ENCODE measurements around the gene ALG9. TPM values are rescaled to one million over a fixed set of nuclear protein-coding genes. Genes with fewer than 3 reads are reported as not detected.
A peak's percentile ranks its signal among the peaks of the same experiment; 100 is the strongest.

The ALG9 gene
- total RNA-seq, 1 donor from 2014 or later = 44.0 TPM

DNA sequence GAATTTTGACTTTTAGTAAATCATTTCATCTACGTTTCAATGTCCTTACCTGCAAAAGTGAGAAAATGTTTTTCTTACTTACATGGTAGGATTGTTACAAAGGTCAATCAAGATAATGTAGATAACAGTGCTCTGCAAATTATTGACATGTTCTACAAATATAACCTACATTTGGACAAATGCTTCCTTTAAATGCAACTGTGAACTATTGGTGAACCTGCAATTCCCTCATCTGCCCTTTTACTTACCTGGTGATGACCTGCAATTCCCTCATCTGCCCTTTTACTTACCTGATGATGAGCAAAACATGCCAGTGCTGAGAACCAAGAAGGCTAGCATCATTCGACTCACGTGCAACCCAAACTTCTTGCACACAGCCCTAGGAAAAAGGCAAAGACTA lies 11.1 kb downstream of the ALG9 start:
- DNase-seq (ENCODE audit: extremely low spot score, unreplicated experiment) = no peak
- H3K4me1 Mint-ChIP-seq (ENCODE audit: unreplicated experiment) = no peaks in the 10 kb centered on the region
- H3K4me3 Mint-ChIP-seq = no peak overlapping the region

DNA sequence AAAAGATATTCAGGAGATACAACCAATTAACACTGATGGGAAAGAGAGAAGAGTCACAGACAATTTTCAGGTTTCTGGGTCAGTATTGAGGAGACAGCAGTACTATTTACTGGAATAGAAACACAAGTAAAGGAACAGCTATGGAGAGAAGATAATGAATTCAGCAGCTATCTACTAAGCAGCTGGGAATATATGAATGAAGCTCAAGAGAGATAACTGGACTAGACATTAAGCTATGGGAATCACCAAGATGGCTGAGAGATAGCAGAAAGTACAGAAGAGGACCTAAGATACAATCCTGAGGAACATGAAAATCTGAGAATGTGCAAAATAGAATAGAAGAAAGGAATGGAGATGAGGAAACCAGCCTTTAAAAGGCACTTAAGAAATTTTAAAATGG lies 15.9 kb downstream of the ALG9 start:
- Mint-ChIP-seq H3K4me1 (ENCODE audit: unreplicated experiment) (no peaks in the 10 kb centered on the region), H3K27ac (no peak overlapping the region), H3K4me3 (no peak overlapping the region), H3K27me3 (no peaks in the 10 kb centered on the region), H3K36me3 (peaks cover 25% of the 10 kb centered on the region), H3K9me3 (no peaks in the 10 kb centered on the region)
- DNase-seq (ENCODE audit: extremely low spot score, unreplicated experiment) = no peak
- TF ChIP-seq, protein P1, sequence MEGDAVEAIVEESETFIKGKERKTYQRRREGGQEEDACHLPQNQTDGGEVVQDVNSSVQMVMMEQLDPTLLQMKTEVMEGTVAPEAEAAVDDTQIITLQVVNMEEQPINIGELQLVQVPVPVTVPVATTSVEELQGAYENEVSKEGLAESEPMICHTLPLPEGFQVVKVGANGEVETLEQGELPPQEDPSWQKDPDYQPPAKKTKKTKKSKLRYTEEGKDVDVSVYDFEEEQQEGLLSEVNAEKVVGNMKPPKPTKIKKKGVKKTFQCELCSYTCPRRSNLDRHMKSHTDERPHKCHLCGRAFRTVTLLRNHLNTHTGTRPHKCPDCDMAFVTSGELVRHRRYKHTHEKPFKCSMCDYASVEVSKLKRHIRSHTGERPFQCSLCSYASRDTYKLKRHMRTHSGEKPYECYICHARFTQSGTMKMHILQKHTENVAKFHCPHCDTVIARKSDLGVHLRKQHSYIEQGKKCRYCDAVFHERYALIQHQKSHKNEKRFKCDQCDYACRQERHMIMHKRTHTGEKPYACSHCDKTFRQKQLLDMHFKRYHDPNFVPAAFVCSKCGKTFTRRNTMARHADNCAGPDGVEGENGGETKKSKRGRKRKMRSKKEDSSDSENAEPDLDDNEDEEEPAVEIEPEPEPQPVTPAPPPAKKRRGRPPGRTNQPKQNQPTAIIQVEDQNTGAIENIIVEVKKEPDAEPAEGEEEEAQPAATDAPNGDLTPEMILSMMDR (conservative IDR thresholded peaks at IDR 0.05) = no peak

More for the DNA sequence above, 11.1 kb downstream of the ALG9 start:
- no peaks in the 10 kb centered on the region for H3K27me3 Mint-ChIP-seq
- TF ChIP-seq, protein P1 (conservative IDR thresholded peaks at IDR 0.05) = no peak
- no peaks in the 10 kb centered on the region for H3K9me3 Mint-ChIP-seq
- H3K27ac Mint-ChIP-seq = no peak overlapping the region
- peaks cover 15% of the 10 kb centered on the region for H3K36me3 Mint-ChIP-seq

DNA sequence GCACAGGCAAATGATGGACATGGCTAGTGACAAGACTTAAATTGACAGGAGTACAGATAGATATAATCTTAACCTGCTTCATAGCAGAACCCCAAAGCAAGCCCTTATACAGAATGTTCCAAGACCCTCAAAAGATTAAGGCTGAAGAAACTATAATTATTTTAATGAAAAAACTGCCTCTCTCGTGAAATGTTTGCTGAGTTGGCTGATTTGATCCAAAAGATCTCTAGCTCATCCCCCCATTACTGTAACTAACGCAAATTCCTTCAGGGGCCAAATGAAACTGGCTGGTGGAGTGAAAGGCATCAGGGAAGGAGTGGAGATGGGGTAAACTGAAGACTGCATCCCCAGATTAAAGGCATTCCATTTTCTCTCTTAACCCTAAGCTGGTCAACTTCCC lies 19.3 kb downstream of the ALG9 start:
- H3K27me3 Mint-ChIP-seq = no peaks in the 10 kb centered on the region
- no peak overlapping the region for H3K27ac Mint-ChIP-seq
- peaks cover 2% of the 10 kb centered on the region for H3K4me1 Mint-ChIP-seq (ENCODE audit: unreplicated experiment)
- no peaks in the 10 kb centered on the region for H3K9me3 Mint-ChIP-seq
- no peak for DNase-seq (ENCODE audit: extremely low spot score, unreplicated experiment)
- TF ChIP-seq, protein P1 (conservative IDR thresholded peaks at IDR 0.05) = no peak
- no peak overlapping the region for H3K4me3 Mint-ChIP-seq
- H3K36me3 Mint-ChIP-seq = peaks cover 20% of the 10 kb centered on the region

DNA sequence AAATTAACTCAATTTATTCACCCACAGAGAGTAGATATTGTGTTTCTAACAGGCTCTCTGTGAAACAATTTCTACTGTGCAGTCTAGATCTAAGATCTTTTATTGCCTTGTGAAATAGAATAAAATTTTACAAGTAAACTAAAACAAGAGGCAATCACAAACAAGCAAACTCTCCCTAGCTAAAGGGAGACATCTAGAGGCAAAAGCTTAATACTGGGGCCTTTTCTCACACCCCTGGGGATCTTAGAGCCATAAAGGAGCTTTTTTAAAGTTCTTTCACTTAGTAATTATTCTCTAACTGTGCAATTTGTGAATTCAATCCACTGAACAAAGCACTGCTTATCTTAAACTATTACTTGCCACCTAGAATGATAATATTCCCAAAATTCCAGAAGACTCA lies 19.7 kb downstream of the ALG9 start:
- no peaks in the 10 kb centered on the region for H3K27me3 Mint-ChIP-seq
- H3K4me3 Mint-ChIP-seq = no peak overlapping the region
- H3K36me3 Mint-ChIP-seq = peaks cover 24% of the 10 kb centered on the region
- no peak for DNase-seq (ENCODE audit: extremely low spot score, unreplicated experiment)
- peaks cover 7% of the 10 kb centered on the region for H3K4me1 Mint-ChIP-seq (ENCODE audit: unreplicated experiment)
- H3K9me3 Mint-ChIP-seq = no peaks in the 10 kb centered on the region
- TF ChIP-seq, protein P1 (conservative IDR thresholded peaks at IDR 0.05) = peak; percentile 21
- H3K27ac Mint-ChIP-seq = no peak overlapping the region

DNA sequence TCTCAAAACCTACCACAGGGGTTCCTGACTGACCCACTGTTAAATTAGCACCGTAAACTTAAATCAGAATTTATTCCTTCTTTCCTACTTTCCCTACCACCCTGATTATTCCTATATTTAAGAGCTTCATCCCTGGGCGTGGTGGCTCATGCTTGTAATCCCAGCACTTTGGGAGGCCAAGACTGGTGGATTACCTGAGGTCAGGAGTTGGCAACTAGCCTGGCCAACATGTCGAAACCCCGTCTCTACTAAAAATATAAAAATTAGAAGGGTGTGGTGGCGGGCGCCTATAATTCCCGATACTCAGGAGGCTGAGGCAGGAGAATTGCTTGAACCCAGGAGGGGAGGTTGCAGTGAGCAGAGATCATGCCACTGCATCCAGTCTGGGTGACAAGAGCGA lies 20.3 kb downstream of the ALG9 start:
- TF ChIP-seq, protein P1 (conservative IDR thresholded peaks at IDR 0.05) = no peak
- peaks cover 28% of the 10 kb centered on the region for H3K36me3 Mint-ChIP-seq
- H3K27ac Mint-ChIP-seq = no peak overlapping the region
- H3K27me3 Mint-ChIP-seq = no peaks in the 10 kb centered on the region
- peaks cover 11% of the 10 kb centered on the region for H3K4me1 Mint-ChIP-seq (ENCODE audit: unreplicated experiment)
- no peak for DNase-seq (ENCODE audit: extremely low spot score, unreplicated experiment)
- H3K9me3 Mint-ChIP-seq = no peaks in the 10 kb centered on the region
- H3K4me3 Mint-ChIP-seq = no peak overlapping the region

DNA sequence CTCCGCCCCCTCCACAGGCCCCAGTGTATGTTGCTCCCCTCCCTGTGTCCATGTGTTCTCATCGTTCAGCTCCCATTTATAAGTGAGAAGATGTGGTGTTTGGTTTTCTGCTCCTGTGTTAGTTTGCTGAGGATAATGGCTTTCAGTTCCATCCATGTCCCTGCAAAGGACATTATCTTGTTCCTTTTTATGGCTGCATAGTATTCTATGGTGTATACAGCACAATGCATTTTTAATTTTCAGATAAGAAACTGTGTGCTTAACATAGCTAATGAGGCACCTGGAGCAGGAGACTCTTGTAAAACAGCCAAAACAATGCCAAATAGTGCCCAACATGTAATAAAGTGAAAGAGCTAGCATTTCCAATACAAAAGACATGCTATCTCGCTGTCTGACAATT lies 21.8 kb downstream of the ALG9 start:
- H3K36me3 Mint-ChIP-seq = peaks cover 26% of the 10 kb centered on the region

More for the DNA sequence above, 21.8 kb downstream of the ALG9 start:
- DNase-seq (ENCODE audit: extremely low spot score, unreplicated experiment) = no peak
- Mint-ChIP-seq H3K4me1 (ENCODE audit: unreplicated experiment) (peaks cover 11% of the 10 kb centered on the region), H3K27ac (no peak overlapping the region), H3K4me3 (no peak overlapping the region), H3K9me3 (no peaks in the 10 kb centered on the region), H3K27me3 (no peaks in the 10 kb centered on the region)
- TF ChIP-seq, protein P1 (conservative IDR thresholded peaks at IDR 0.05) = no peak

Data from type B pancreatic cell (in vitro differentiated cells).